HG03108 (cell line): Measurements from ENCODE around the gene DOK5.
"Not testable (repeated sequence)": the region's sequence is repeated elsewhere in the genome, so short reads cannot be mapped to it uniquely, and the experiment has no call there.

Experiments used
- ATAC-seq: cut with Tn5 transposase; IDR thresholded peaks from one replicate; pipeline ENCODE4 v1.9.1; 2021; ENCODE audit warnings: moderate library complexity; ENCODE audit not compliant: unreplicated experiment

DOK5 gene

DNA sequence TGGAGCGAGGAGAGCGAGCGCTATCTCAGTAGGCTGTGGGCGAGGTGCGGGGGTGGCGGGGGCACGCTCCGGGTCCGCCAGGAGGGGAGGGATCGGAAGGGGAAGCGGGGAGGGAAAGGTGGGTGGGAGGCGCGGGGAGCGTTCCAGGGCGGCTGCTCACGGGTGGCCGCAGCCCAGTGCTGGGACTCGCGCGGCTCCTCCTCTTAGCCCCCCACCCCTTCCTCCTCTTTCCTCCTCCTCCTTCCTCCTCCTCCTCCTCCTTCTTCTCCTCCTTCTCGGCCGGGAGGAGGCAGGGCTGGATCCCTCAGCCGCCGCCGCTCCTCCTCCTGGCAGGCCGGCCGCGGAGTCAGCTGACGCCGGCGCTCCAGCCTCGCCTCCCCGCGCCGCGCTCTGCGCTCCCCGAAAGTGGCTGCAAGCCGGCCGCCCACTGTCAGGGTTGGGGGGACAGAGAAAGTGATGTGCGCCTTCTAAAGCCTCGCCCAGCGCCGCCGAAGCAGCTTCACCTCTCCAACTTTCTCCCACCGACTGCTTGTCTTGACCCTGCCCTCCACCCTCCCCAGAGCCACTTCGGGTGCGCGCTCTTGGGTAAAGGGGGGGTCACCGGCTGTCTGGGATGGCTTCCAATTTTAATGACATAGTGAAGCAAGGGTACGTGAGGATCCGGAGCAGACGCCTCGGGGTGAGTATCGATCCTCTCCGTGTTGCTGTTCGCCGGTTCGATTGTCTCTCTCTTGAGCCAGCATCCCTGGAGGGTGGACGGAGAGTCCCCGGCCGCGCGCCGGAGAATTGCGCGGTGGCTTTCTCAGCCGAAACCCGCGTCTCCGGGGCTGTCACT lies at the start of gene DOK5:
DOK5 (plus strand) TSS at position 260 of the 835 bp plus-strand sequence; CDS start at position 614, 354 bp downstream.
- ATAC-seq, result no peak

- no peak for ATAC-seq
These were observed 46.0 kb upstream of the DOK5 start for GRCh38 chr20:54429364-54429763.

- no peak for ATAC-seq
These were observed 44.0 kb upstream of the DOK5 start for GRCh38 chr20:54431156-54431944.

DNA sequence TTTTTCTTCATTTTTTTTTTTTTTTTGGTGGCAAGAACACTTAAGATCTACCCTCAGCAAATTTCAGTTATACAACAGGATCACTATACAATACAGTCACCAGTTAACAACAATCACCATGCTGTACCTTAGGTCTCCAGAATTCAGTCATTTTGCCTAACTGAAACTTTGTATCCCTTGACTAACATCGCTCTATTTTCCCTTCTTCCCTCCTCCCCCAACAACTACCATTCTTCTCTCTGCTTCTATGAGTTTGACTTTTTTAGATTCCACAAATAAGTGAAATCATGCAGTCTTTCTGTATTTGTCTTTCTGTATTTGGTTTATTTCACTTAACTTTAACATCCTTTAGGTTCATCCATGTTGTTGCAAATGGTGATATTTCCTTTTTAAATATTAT lies 42.4 kb upstream of the DOK5 start:
- ATAC-seq, result no peak

- no peak for ATAC-seq
These were observed 41.8 kb upstream of the DOK5 start for GRCh38 chr20:54433636-54434035.

DNA sequence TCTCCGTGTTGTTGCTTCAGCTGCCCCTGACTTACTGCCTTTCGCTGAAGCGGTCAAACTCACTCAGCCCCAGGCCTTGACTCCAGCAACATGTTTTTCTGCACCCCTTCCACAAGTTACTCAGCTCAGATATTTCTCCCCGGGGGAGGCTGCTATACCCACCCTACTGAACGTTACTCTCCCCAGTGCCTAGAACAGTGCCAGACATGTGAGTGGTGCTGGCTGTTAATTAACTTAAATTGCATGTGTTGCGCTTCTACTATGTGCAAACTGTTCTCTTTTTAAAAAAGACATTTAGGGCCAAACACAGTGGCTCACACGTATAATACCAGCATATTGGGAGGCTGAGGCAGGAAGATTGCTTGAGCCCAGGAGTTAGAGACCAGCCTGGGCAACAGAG lies 41.2 kb upstream of the DOK5 start:
- no peak for ATAC-seq

- ATAC-seq, result no peak
These were observed 40.4 kb upstream of the DOK5 start for GRCh38 chr20:54435015-54435414.

DNA sequence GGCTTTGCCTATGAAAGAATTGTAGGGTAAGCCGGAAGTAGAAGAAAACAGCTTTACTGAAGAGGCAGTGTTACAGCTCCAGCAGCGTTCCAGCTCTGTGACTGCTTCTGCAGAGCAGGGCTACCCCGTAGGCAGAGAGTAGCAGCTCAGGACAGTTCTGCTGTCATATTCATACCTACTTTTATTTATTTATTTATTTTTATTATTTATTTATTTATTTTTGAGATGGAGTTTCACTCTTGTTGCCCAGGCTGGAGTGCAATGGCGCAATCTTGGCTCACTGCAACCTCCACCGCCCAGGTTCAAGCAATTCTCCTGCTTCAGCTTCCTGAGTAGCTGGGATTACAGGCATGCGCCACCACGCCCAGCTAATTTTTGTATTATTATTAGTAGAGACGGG lies 39.0 kb upstream of the DOK5 start:
- not testable (repeated sequence) for ATAC-seq

DNA sequence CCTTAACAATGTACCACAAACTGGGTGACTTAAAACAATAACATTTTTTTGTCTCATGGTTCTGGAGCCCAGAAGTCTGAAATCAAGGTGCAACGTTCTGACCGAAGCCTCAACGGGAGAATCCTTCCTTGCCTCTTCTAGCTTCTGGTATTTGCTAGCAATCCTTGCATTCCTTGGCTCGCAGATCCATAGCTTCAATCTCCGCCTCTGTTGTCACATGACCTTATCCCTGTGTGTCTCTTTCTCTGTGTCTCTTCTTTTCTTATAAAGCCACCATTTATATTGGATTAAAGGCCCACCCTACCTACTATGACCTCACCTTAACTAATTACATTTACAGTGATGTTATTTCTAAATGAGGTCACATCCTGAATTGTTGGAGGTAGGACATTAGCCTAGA lies 37.2 kb upstream of the DOK5 start:
- no peak for ATAC-seq

DNA sequence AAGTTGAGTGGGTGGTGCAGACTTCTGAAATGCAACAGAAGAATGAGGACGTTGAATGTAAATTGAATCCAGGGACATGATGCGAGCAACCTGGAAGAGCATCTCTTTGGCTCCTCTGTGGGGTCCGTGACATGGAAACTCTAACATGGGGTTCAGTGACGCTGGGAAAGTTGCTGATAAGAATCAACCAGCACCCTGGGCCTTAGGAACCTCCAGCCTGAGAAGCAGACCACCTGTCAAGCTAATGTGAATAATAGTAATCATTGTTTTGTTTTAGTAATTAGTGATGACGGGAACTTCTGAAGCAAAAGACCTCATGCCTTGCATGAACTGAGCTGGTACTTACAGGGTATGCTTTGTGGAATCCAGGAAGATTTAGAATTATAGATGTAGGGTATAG lies 25.2 kb upstream of the DOK5 start:
- no peak for ATAC-seq

DNA sequence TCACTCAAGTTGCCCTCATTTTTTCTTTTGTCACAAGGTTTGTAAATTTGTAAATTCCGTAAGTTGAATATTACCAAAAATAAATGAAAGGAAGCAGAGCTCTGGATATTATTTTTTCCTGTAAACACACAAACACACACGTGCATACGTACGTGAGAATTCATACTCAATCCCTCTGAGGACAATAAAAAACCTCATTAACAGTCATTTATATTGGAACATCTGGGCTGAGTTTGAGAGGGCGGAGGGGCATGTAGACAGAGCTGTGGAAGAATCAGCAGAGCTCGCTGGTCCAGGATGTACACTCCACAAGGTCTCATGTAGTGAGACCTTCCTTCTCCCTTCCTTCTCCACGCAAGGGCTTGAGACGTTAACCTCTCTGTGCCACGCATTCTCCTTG lies 24.2 kb upstream of the DOK5 start:
- ATAC-seq, result no peak

- ATAC-seq, result no peak
These were observed 23.1 kb upstream of the DOK5 start for GRCh38 chr20:54452277-54452676.

DNA sequence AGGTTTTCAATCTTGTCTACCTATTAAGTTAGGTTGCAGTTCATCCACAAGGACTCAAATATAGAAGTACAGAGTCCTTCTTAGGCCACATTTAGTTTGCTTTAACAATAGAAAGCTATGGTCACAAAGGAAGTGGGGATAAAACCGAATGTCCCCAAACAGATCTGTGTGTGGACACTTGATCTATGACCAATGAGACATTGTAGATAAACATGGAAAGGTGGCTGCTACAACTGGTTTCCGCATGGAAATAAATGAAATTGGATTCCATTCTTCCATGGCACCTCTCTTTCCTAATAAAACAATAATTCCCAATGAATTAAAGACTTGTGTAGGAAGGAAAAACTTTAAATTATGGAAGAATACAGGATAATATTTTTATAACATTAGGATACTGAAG lies 20.4 kb upstream of the DOK5 start:
- ATAC-seq, result no peak

GRCh38 chr20:54456423-54456822 lies 19.0 kb upstream of the DOK5 start:
- ATAC-seq, result no peak

DNA sequence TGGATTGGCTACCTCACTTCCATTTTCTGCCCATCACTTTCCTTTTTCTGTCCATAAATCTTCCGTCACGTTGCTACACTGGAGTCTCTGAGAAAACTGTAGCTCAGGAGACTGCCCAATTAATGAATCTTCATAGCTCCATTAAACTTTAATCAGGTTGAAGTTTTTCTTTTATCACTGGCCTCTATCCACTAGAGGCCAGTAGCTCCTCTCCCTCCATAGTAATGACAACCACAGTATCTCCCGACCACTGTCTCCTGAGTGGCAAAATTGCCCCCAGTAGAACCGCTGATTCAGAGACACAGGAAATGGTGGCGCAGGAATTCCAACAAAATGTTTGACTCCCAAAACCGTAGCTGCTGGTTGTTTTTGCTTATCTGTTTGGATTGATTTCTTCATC lies 18.4 kb upstream of the DOK5 start:
- ATAC-seq, result no peak

- no peak for ATAC-seq
These were observed 17.2 kb upstream of the DOK5 start for GRCh38 chr20:54458219-54458618.

DNA sequence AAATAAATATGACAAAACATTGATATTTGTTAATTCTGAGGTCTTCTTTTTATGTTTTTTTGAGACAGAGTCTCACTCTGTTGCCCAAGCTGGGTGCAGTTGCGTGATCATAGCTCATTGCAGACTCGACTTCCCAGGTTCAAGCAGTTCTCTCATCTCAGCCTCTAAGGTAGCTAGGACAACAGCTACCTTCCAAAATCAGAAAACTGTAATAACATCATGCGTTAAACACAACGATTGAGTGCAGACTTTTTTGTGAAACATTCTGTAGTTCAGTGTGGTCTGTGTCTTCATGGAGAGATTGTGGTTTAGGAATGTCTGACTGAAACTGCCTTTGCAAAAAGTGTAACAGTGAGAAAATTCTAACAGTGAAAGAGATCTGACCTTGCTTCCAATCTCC lies 16.1 kb upstream of the DOK5 start:
- no peak for ATAC-seq

GRCh38 chr20:54464003-54464402 lies 11.4 kb upstream of the DOK5 start:
- no peak for ATAC-seq

DNA sequence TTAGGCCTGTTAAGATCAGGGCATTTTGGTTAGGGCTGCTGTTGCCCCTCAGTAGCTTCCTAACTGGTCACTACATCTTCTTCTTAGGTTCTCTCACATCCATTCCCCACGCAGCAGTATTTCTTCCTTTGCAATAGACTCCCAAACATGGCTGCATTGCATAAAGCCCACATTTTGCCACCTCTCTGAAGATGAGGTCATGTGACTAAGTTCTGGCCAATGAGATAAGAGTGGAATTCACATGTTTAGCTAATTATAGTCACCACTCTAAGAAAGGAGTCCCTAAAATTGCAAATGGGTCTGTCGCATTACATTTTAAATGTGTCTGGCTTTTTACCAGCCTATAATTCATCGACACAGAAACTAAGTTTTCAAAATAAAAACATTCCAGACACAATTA lies 9.3 kb upstream of the DOK5 start:
- no peak for ATAC-seq

- ATAC-seq, result no peak
These were observed 7.8 kb upstream of the DOK5 start for GRCh38 chr20:54467622-54468021.

- no peak for ATAC-seq
These were observed 7.3 kb upstream of the DOK5 start for GRCh38 chr20:54468082-54468481.

DNA sequence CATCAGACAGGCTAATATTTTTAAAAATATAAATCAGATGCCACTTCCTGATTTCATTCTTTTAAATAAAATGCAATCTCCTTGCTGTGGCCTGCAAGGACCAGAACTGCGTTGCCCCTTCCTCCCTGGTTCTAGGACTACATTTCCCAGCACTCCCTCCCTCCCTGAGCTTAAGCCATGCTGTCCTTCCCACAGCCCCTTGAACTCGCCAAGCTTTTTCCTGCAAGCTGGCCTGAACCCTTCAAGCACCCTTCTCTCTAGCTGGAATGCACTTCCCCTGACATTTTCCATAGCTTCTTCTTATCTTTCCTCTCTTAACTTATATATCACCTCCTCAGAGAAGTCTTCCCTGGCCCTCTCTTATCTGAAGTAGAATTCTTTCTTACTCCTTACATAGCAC lies 6.1 kb upstream of the DOK5 start:
- ATAC-seq, result no peak
